K562 (cell line): ENCODE results near the gene LMCD1. TPM values are rescaled to one million over a fixed set of nuclear protein-coding genes. Genes with fewer than 3 reads are reported as not detected.

Experiments used
- ATAC-seq: fragments of 200-7000 bp; cut with Tn5 transposase; 3 replicates; pipeline ENCODE4 v1.9.1; 2020; ENCODE audit warnings: moderate library complexity
- BruUV-seq: library from RNA; stranded (reverse); fragments of 400-500 nt; replicated peaks from 2 replicates; lab custom pipeline; 2021; lab: Mats Ljungman, UMichigan
- CTCF ChIA-PET: fragments of 300-600 bp; formaldehyde crosslinking; extraction: SDS; loops from one replicate; lab custom pipeline; 2021; ENCODE audit warnings: low intra/inter-chr PET ratio; lab: Yijun Ruan, JAX
- POLR2A ChIA-PET: fragments of 300-600, 350-650 bp; sonication (Branson Sonifier 250); formaldehyde crosslinking; extraction: SDS; loops from one replicate; lab custom pipeline; 2021; ENCODE audit warnings: antibody characterized with exemption, inconsistent platforms; lab: Yijun Ruan, JAX
- DNase-seq, 4 experiments: peaks; one replicate each; pipeline versions ENCODE4 v3.0.0 to v3.0.0-alpha.2; 2011 to 2018; ENCODE audit warnings: low spot score in 3 of 4, mixed read lengths in 3 of 4; ENCODE audit errors: extremely low read depth in 1 of 4
- FAIRE-seq: peaks from 2 replicates; lab custom pipeline; 2011; peaks lifted over from hg19 to GRCh38; lab: Jason Lieb, UNC
- H2AFZ ChIP-seq: 2 replicates; pipeline ENCODE4 v1.6.0; 2011; ENCODE audit warnings: low read depth, low read length, control low read depth, inconsistent platforms
- H3K27ac ChIP-seq: fragments of 200-600 bp; 3 replicates; pipeline ENCODE4 v1.8.0; 2011; ENCODE audit warnings: low read depth, mild to moderate bottlenecking, control low read depth, inconsistent platforms, low read length, moderate library complexity, mixed read lengths; ENCODE audit errors: extremely low read depth
- H3K27me3 ChIP-seq, 2 experiments: fragments of 300-600 bp in 1 of 2; 2 replicates in 1 of 2; 3 replicates in 1 of 2; pipeline versions ENCODE4 v1.6.0 to v1.8.0; 2011; ENCODE audit warnings: inconsistent platforms in 2 of 2, low read length in 2 of 2, mild to moderate bottlenecking in 1 of 2, mixed read lengths in 1 of 2, moderate library complexity in 1 of 2; ENCODE audit not compliant: control insufficient read depth in 2 of 2, insufficient read depth in 2 of 2
- H3K36me3 ChIP-seq: fragments of 300-600 bp; 3 replicates; pipeline ENCODE4 v1.8.0; 2011; ENCODE audit warnings: mild to moderate bottlenecking, low read length, inconsistent platforms; ENCODE audit not compliant: control insufficient read depth, insufficient read depth
- H3K4me1 ChIP-seq, 2 experiments: fragments of 200-600 bp in 1 of 2; replicated peaks in 1 of 2; 2 replicates in 1 of 2; 3 replicates in 1 of 2; pipeline versions ENCODE4 v1.5.1 to v1.8.0; 2011; ENCODE audit warnings: inconsistent platforms in 2 of 2, low read length in 2 of 2, mild to moderate bottlenecking in 1 of 2, mixed read lengths in 1 of 2, moderate library complexity in 1 of 2; ENCODE audit not compliant: control insufficient read depth in 2 of 2, insufficient read depth in 2 of 2
- H3K4me2 ChIP-seq: 2 replicates; pipeline ENCODE4 v1.6.1; 2011; ENCODE audit warnings: low read length, control low read depth, inconsistent platforms, mixed read lengths; ENCODE audit not compliant: insufficient read depth
- H3K4me3 ChIP-seq: fragments of 200-600 bp; sonication (generic), shearing (Covaris generic); 2 replicates; pipeline ENCODE4 v1.5.1; 2016; ENCODE audit warnings: control low read depth, inconsistent platforms
- H3K79me2 ChIP-seq: fragments of 200-600 bp; 3 replicates; pipeline ENCODE4 v1.8.0; 2011; ENCODE audit warnings: low read length, inconsistent platforms; ENCODE audit not compliant: control insufficient read depth, insufficient read depth
- H3K9ac ChIP-seq, 2 experiments: 2 replicates each; pipeline versions ENCODE4 v1.6.0 to v1.6.1; 2011; ENCODE audit warnings: low read depth in 2 of 2, low read length in 2 of 2, control low read depth in 1 of 2, inconsistent platforms in 1 of 2, mild to moderate bottlenecking in 1 of 2, mixed read lengths in 1 of 2; ENCODE audit not compliant: insufficient read depth in 1 of 2
- H3K9me1 ChIP-seq: one replicate; pipeline ENCODE4 v1.6.0; 2011; ENCODE audit warnings: inconsistent platforms, mild to moderate bottlenecking, low read length, moderate library complexity; ENCODE audit not compliant: control insufficient read depth, insufficient read depth
- H3K9me3 ChIP-seq: replicated peaks from 2 replicates; pipeline ENCODE4 v1.5.1; 2011; ENCODE audit warnings: low read depth, low read length, inconsistent platforms; ENCODE audit not compliant: control insufficient read depth, insufficient read depth
- H4K20me1 ChIP-seq: replicated peaks from 2 replicates; pipeline ENCODE4 v1.6.1; 2011; ENCODE audit warnings: low read length, inconsistent platforms, mixed read lengths; ENCODE audit not compliant: control insufficient read depth, insufficient read depth
- BDP1 ChIP-seq: IDR thresholded peaks from 3 replicates; pipeline ENCODE4 v1.6.1; 2011; ENCODE audit not compliant: insufficient read length, insufficient read depth
- FOXA1 ChIP-seq: fragments of 450-650 bp; IDR thresholded peaks from 2 replicates; pipeline ENCODE4 v1.6.1; 2016; ENCODE audit warnings: mild to moderate bottlenecking, borderline replicate concordance
- FUS ChIP-seq: fragments of 200-400 bp; formaldehyde crosslinking; optimal IDR thresholded peaks from 2 replicates; pipeline ENCODE3; 2017; ENCODE audit warnings: low read depth, low read length
- JUNB ChIP-seq: fragments of 450-650 bp; formaldehyde crosslinking; conservative IDR thresholded peaks from 2 replicates; pipeline ENCODE4 v1.4.0; 2020; ENCODE audit warnings: mild to moderate bottlenecking
- NFXL1 ChIP-seq: fragments of 450-650 bp; formaldehyde crosslinking; IDR thresholded peaks from 2 replicates; pipeline ENCODE4 v1.4.0; 2021; ENCODE audit warnings: mild to moderate bottlenecking
- NR0B1 ChIP-seq: fragments of 450-650 bp; IDR thresholded peaks from one replicate; pipeline ENCODE4 v1.6.1; 2018; ENCODE audit warnings: mild to moderate bottlenecking, moderate library complexity; ENCODE audit not compliant: partially characterized antibody
- RB1 ChIP-seq: fragments of 450-650 bp; IDR thresholded peaks from 2 replicates; pipeline ENCODE4 v1.6.1; 2017; ENCODE audit warnings: low read depth, mild to moderate bottlenecking
- SMARCE1 ChIP-seq: fragments of 450-650 bp; IDR thresholded peaks from 2 replicates; pipeline ENCODE4 v1.7.1; 2016; ENCODE audit warnings: mild to moderate bottlenecking
- SRSF1 ChIP-seq: fragments of 200-400 bp; formaldehyde crosslinking; IDR thresholded peaks from 2 replicates; pipeline ENCODE4 v1.6.1; 2017; ENCODE audit warnings: mild to moderate bottlenecking, low read depth, low read length, moderate library complexity
- TEAD2 ChIP-seq: fragments of 450-650 bp; IDR thresholded peaks from 2 replicates; pipeline ENCODE4 v1.6.1; 2016; ENCODE audit warnings: missing genetic modification characterization, control low read depth, missing compliant biosample characterization
- ZBTB33 ChIP-seq: sonication (generic); formaldehyde crosslinking; IDR thresholded peaks from 2 replicates; pipeline ENCODE4 v1.8.1; 2023; ENCODE audit warnings: mild to moderate bottlenecking, missing genetic modification reagents
- ZNF253 ChIP-seq: fragments of 250-450 bp; sonication (Bioruptor Pico); conservative IDR thresholded peaks from 2 replicates; pipeline ENCODE4 v1.6.1; 2021; ENCODE audit warnings: mild to moderate bottlenecking
- ZNF347 ChIP-seq: fragments of 450-650 bp; formaldehyde crosslinking; IDR thresholded peaks from 2 replicates; pipeline ENCODE4 v1.4.0; 2020; ENCODE audit warnings: low read depth, mild to moderate bottlenecking, moderate library complexity
- ZNF408 ChIP-seq: fragments of 250-450 bp; sonication (Bioruptor Pico); IDR thresholded peaks from 2 replicates; pipeline ENCODE4 v1.4.0; 2020; ENCODE audit warnings: low read depth, mild to moderate bottlenecking, moderate library complexity
- ZNF57 ChIP-seq: fragments of 450-650 bp; formaldehyde crosslinking; IDR thresholded peaks from 2 replicates; pipeline ENCODE4 v1.4.0; 2020; ENCODE audit warnings: mild to moderate bottlenecking, moderate library complexity
- WGBS: fragments of 100-300 bp; shearing (Covaris generic); methylation state at CpG from one replicate; pipeline ENCODE4 v1.1.6; 2016; ENCODE audit warnings: low coverage, mixed read lengths; ENCODE audit not compliant: insufficient coverage; ENCODE audit errors: missing lambda C conversion rate; 5-methylcytosine and 5-hydroxymethylcytosine counted together
- in situ Hi-C: fragments of 300-500 bp; cut with MboI; formaldehyde crosslinking; loops from 4 replicates; pipeline ENCODE4 v1.15.0; 2018; ENCODE audit warnings: inconsistent platforms, mixed read lengths
- intact Hi-C: fragments of 100-400 bp; cut with micrococcal nuclease; formaldehyde crosslinking; loops from 2 replicates; pipeline ENCODE4 v1.14.2; 2022
- polyA plus RNA-seq, 8 experiments: library from polyadenylated mRNA; depleted of rRNA in 4 of 8; stranded (reverse) in 5 of 8; unstranded in 3 of 8; fragments of >200 nt; fragmentation: Nextera tagmentation in 2 of 8; fragmentation: Illumina TruSeq in 1 of 8; extraction: Ambion mirVana in 2 of 8; extraction: Trizol in 1 of 8; gene quantifications; 2 replicates each; pipeline versions ENCODE4 v1.2.1 to v1.2.3, GENCODE V29; 2011 to 2014; ENCODE audit warnings: inconsistent platforms in 1 of 8, missing spikeins in 1 of 8
- total RNA-seq, 7 experiments: library from RNA; depleted of rRNA in 6 of 7; stranded (reverse); fragments of >200 nt in 6 of 7; fragmentation: Illumina TruSeq in 2 of 7; extraction: Trizol in 2 of 7; gene quantifications; 2 replicates each; pipeline versions ENCODE4 v1.2.1 to v1.2.3, GENCODE V29; 2011 to 2021; ENCODE audit warnings: low replicate concordance in 1 of 7

Gene LMCD1
- total and polyA plus RNA-seq, 9 of the 15 experiments (the other 6 are each of a cell fraction or from before 2014, with no cell fraction given), result 0.60 TPM; not detected in 8

DNA sequence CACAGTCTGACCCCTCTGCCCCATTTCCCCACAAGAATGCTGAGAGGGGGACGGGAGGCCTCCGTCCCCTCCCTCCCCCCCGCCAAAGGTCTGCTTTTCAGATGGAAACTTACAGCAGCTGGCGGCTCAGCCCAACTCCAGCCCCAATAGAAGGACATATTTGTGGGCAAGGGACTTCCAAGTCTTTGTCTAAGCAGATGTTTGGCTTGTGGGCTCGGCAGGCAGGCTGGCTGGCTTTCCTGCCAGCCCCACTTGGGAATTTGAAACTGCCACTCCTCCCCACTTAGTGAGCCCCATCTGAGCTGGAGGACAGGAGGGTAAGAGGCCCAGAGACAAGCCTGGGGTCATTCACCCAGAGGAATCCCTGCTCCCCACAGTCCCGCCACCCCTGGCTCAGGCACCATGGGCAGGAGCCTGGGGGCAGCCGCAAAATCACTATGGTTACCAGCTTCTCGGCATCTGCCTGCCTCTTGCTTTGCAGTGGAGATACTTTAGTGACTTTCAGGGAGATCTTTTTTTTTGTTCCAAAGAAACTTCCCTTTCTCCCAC lies 53.6 kb downstream of the LMCD1 start (continued):
- no peak for TF ChIP-seq NFXL1 (CRISPR knock-in tag)

DNA sequence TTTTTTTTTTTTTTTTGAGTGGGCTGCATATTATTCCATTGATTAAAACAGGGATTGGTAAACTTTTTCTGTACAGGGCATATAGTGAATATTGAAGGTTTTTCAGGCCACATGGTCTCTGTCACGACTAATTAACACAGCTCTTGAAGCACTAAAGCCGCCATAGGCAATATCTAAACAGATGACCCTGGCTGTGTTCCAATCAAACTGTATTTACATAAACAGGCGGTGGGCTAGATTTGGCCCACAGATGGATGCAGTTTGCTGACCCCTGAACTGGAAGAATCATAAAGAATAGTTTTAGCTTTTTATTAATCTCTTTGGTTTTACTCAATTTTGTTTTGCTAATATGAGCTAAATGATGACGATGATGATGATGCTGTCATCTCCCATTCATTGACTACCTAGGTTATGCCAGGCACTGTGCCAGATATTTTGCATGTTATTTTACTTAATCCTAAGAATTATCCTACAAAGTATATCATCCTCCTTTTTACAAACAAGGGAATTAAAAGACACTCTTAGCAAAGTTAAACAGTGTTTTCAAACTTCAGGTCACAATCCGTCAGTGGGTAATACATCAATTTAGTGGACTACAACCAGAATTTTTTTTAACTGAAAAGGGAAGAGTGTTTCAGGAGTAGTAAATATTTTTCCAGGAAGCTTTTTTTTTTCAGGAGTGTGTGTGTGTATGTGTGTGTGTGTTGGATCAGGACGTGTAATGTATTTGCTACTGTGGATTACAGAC lies 54.3 kb downstream of the LMCD1 start:
- Histone ChIP-seq H3K9ac (no peak overlapping the region), H3K27me3 (peaks cover 9 to 43% of the 10 kb centered on the region in 2 experiments; a peak in 4 of 5 replicates), H3K4me2 (no peak overlapping the region), H3K27ac (no peak overlapping the region), H2AFZ (no peak overlapping the region), H3K9me3 (no peaks in the 10 kb centered on the region), H3K36me3 (no peaks in the 10 kb centered on the region), H3K79me2 (no peaks in the 10 kb centered on the region), H3K9me1 (no peaks in the 10 kb centered on the region), H4K20me1 (peaks cover 5% of the 10 kb centered on the region; the same call in 1 of the 2 replicates), H3K4me1 (peaks cover 0 to 4% of the 10 kb centered on the region in 2 experiments; a peak in 2 of 5 replicates), H3K4me3 (no peak overlapping the region)
- no peak for ATAC-seq
- no TSS peak for BruUV-seq
- WGBS, result under 1% methylated on average over 6 of the region's 6 CpGs
- POLR2A ChIA-PET, result interaction anchor here (1.0 kb wide), 1 partner anchor 11 kb away, joined by 4 read pairs; no protein-coding TSS in a partner anchor
- no peak for FAIRE-seq
- TF ChIP-seq BDP1 (no peak), FUS (no peak), ZNF408 (CRISPR knock-in tag) (no peak), RB1 (no peak), ZNF253 (CRISPR knock-in tag) (no peak), SRSF1 (no peak), JUNB (CRISPR knock-in tag) (no peak), ZNF347 (CRISPR knock-in tag) (no peak), FOXA1 (no peak), SMARCE1 (no peak), ZBTB33 (CRISPR knock-in tag) (no peak), NR0B1 (no peak), ZNF57 (CRISPR knock-in tag) (no peak), TEAD2 (tag) (no peak)
- no peak for DNase-seq
- intact Hi-C loops (no loop called here), in situ Hi-C loops (no loop called here)
- CTCF ChIA-PET, result no interaction called here
